ENCODE data around the gene OR5AN1. TPM values are rescaled to one million over a fixed set of nuclear protein-coding genes. Genes with fewer than 3 reads are reported as not detected.
"Not testable (repeated sequence)": the region's sequence is repeated elsewhere in the genome, so short reads cannot be mapped to it uniquely, and the experiment has no call there.

Gene OR5AN1
- not detected in 2 replicates for total RNA-seq (2014; rRNA removed; shearing (Covaris generic))

DNA sequence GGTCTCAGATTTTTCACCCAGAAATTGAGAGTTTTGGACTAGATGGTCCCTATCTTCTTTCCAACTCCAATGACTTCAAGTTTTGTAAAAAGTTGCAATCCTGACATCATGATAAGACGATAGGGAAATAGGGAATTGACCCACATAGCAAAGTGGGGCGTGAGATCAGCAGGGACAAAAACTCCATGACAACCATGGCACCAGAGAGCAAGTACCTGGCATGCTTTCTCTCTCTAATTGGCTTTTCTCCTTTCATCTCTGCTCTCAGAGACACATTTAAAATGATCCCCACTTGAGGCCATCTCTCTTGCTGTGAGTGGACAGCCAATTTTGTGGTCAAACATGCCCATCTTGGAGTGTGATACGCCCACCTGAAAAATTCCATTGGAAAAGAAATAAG lies at the start of gene OR5AN1:
Gene OR5AN1 (plus strand): TSS at position 301 of the 400 bp plus-strand sequence. CDS start 5,564 bp downstream, outside the sequence.
- DNase-seq (ENCODE audit: low read depth): no peak

DNA sequence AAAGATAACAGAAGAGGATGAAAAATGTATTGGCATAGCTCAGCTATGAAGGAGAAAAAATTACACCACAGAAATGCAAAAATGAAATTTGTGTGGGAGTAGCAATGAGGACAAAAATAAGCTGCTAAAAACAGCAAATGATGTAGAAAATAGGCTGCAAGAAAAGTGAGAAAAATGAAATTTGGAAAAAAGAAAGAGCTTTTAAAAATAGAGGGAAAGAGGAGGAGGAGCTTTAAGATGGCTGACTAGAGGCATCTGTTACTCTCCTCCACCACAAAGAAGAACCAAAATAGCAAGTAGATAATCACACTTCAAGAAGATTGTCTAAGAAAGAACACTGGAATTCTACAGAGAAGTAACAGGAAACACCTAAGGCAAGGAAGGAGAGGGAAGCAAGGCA lies 23.7 kb upstream of the OR5AN1 start:
- no peak for DNase-seq (ENCODE audit: low read depth)

DNA sequence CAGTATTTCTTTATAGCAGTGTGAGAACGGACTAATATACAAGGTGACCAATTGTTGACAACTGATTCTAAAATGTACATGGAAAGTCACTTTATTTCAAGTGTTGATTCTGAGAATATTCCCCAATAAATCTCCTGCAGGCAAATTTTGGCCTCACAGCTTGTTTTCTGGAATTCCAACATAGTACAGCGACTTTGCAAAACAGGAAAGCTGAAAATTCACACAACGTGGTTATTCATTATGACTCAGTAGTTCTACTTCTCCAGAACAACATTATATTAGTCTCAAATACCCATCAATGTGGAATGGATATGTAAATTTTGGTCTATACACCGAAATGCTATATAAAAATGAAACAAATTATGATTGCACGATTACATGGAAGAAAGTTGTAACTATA lies 22.5 kb upstream of the OR5AN1 start:
- DNase-seq (ENCODE audit: low read depth): no peak

DNA sequence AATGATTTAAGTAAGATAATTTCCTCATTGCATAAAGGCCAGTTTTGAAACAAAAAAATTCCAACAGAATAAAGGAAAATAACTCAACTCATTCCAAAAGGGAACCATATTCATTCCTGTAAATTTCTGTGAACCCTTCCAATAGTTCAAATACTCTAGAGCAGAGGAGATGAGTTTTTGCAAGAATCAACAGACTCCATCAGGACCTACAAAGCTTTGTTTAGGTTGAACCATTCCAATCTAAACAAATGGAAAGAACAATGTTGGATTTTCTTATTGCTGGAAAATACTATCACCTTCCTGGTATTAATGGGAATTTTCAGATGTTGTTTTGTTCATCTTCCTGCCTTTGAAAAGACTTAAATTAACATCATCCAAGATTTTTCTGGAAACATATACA lies 21.8 kb upstream of the OR5AN1 start:
- DNase-seq (ENCODE audit: low read depth): no peak

GRCh38 chr11:59349657-59350056 lies 9.0 kb upstream of the OR5AN1 start:
- DNase-seq (ENCODE audit: low read depth): not testable (repeated sequence)

- no peak for DNase-seq (ENCODE audit: low read depth)
These were observed 3.5 kb upstream of the OR5AN1 start for GRCh38 chr11:59355226-59355625.

GRCh38 chr11:59356561-59356960 lies 2.1 kb upstream of the OR5AN1 start:
- DNase-seq (ENCODE audit: low read depth): no peak

GRCh38 chr11:59358020-59358419 lies 675 bp upstream of the OR5AN1 start:
- no peak for DNase-seq (ENCODE audit: low read depth)

DNA sequence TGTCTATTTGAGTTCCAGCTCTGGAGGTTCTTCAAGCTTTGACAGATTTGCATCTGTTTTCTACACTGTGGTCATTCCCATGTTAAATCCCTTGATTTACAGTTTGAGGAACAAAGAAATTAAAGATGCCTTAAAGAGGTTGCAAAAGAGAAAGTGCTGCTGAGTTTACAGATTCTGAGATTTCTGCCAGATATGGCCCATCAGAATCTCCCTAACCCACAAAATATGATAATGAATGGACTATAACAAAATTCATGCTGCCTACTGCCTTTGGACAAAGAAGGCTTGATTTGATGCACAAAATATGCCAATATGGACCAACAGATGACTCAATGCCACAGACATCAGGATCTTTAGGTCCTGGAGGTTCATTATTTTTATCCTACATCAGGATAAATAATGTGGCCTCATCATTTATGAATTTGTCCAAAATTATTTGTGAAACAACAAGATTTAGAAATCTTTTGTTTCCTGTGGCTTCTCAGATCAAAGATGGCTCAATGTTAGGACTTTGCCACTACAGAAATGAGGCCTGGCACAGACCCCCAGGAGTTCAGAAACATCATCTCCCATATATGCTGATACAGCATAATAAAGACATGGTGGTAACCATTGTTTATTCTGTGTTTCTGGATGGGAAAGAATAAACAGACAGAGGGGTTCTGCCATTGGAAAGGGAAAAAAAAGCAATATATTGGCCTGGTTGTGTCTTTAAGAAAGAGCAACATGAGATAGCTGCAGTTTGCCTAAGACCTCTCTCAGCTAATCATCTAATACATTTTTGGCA lies 6.7 kb downstream of the OR5AN1 start:
- DNase-seq (ENCODE audit: low read depth): no peak

- DNase-seq (ENCODE audit: low read depth): no peak
These were observed 9.7 kb downstream of the OR5AN1 start for GRCh38 chr11:59368238-59369022.

GRCh38 chr11:59372324-59372723 lies 13.6 kb downstream of the OR5AN1 start:
- not testable (repeated sequence) for DNase-seq (ENCODE audit: low read depth)

DNA sequence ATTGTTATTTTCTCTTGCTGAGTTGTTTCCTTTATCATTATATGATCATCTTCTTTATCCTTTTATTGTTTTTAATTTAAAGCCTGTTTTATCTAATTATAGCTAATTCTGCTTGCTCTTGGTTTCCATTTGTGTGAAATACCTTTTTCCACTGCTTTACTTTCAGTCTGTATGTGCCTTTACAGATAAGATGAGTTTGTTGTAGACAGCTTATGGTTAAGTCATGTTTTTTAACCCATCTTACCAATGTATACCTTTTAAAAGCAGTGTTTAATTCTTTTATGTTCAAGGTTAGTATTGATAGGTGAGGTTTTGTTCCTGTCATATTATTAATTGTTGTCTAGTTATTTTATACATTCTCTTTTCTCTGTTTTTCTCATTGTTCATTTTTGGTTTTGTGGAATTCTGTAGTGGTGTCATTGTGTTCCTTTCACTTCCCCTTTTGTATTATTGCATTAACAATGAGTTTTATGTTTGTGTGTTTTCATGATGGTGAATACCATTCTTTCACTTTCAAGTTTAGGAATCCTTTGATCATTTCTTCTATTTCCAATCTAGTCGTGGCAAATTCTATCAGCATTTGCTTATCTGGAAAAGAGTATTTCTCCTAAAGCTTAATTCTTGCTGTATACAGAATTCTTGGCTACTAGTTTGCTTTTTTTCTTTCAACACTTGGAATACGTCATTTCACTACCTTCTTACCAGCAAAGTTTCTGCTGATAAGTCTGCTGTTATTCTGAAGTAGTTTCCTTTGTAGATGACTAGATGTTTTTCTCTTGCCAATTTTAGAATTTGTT lies 21.8 kb downstream of the OR5AN1 start:
- no peak for DNase-seq (ENCODE audit: low read depth)

- no peak for DNase-seq (ENCODE audit: low read depth)
These were observed 35.5 kb downstream of the OR5AN1 start for GRCh38 chr11:59394186-59394585.

DNA sequence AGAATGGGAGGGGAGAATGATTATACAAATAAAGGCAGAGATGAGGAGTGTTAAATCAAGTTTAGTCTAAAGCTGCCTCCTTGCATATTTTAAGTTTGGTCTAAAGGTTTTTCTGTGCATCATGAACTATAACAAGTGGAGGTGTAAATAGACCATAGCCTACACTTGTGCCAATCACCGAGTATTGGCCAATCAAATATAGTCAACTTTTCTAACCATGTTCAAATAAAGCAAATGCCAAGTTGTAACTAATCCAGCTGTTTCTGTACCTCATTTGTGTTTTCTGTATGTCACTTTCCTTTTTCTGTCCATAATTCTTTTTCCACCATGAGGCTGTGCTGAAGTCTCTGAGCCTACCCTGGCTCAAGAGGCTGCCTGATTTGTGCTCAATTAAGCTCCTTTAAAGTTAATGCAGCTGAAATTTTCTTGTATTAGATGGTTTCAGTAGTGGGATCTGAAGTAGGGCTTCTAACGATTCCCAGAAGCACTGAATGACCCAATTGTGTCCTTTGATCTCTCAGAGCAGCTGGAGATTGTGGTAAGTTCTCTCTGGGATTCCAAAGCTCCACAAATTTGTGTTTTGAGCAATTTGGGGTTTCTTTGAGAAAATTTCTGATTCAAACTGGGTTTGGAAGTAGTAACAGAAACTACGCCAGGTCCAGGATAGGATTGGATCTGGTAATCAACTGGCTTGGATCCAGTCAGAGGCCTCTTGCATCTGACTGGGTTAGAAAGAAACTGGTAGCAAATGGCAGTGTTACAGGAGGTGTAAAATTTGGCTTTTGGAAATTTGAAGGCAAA lies 42.0 kb downstream of the OR5AN1 start:
- DNase-seq (ENCODE audit: low read depth): no peak

DNA sequence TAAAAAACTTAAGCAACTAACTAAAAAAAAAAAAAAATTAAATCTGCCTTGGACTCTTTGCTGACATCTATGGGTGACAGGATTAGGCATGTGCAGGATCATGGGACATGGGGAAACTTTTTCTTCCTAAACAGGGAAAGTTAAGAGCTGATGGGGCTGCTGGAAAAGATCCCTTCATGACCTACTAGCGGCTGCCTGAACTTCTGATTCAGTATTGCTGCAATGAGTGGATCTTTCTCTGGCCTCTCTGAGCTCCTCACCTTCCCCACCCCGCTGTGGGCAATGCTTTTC lies 42.5 kb downstream of the OR5AN1 start:
- no peak for DNase-seq (ENCODE audit: low read depth)

GRCh38 chr11:59403546-59403945 lies 44.9 kb downstream of the OR5AN1 start:
- DNase-seq (ENCODE audit: low read depth): no peak

DNA sequence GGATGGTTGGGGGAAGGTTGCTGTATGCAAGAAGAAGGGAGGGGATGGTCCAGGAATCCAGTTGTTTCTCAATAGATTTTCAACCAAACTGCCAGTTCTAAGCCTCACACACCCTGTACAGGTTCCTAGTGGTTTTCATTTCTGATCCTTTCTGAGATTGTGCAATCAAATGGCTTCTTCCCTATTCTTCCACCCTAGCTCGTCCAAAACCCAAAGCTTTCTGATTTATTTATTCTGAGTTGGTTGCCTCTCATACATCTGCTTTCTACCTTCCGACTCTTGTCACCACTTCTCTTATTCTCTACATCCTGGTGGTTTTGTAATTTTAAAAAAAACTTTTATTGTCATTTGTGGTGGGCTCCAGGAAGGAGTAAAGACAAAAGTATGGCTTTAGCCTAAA lies 55.0 kb downstream of the OR5AN1 start:
- no peak for DNase-seq (ENCODE audit: low read depth)

DNA sequence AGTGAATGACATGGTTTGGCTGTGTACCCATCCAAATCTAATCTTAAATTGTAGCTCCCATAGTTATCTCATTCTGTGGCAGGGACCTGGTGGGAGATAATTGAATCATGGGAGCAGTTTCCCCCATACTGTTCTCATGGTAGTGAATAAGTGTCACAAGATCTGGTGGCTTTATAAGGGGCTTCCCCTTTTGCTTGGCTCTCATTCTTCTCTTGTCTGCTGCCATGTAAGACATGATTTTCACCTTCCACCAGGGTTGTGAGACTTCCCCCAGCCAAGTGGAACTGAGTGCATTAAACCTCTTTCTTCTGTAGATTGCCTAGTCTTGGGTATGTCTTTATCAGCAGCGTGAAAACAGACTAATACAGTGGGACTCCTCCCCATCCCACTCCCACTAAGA lies 56.4 kb downstream of the OR5AN1 start:
- DNase-seq (ENCODE audit: low read depth): no peak

DNA sequence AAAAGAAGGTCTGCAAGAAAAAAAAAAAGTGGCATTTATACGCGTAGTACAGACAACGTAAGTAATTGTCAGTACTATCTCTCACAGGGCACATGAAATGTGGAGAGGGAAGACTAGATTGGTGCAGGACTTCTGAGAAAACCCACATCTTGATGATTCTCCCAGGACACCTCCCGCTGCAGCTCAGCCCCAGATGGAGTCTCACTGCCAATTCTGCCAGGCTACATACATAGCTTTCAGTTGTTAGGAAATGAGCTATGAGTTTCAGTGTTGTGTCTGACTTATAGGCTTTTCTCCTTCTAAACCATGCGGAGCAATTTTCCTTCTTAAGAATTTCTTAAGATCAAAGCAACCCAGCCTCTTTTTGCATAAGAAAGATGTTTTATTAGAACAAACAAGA lies 57.9 kb downstream of the OR5AN1 start:
- DNase-seq (ENCODE audit: low read depth): no peak

DNA sequence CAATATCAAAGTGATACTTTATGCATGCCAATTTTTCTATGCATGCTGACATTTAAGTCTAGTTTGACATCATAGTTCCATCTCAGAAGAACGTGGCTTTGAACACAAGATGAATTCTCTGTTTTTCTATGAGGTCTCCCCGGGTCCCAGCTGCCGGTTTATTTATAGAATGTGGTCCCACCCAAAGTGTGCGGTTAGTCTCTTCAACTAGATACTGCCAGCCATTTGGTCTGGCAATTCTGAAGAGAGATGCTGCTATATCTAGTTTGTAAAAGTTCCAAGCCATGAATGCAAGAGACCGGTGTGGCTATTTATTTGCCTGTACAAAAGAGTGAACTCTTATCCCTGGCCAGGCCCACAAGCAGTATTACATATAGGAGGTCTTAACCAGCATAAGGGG lies 58.3 kb downstream of the OR5AN1 start:
- no peak for DNase-seq (ENCODE audit: low read depth)

DNA sequence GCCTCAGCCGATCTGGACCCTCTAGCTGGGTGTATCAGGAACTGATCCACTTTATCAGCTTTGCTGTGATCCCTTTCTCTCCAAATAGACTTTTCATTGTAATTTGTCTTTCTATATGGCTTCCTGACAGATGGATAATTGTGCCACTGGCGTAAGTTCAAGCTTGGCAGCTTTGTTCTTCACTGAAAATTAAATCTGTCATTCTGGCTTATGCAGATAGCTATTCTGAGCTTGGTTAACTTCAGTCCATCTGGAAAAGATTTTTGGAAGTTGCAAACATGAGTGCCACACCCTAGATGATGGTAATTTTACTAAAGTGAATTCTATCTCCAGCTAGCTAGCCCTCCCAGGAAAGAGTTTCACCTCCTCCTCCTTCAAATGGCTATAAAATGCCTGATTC lies 59.5 kb downstream of the OR5AN1 start:
- no peak for DNase-seq (ENCODE audit: low read depth)

Data from Daoy (cell line).